Measurements from ENCODE around the gene ORC2. TPM values are rescaled to one million over a fixed set of nuclear protein-coding genes. Genes with fewer than 3 reads are reported as not detected.

ORC2 gene
- polyA plus RNA-seq, 1 experiment: 4.9 TPM

- ChIA-PET POLR2A (no interaction called here), CTCF (interaction anchor here (1.4 kb wide), 1 partner anchor 10 kb away, joined by 3 read pairs; no protein-coding TSS in a partner anchor)
- TF ChIP-seq CTCF (IDR thresholded peaks at IDR 0.05; ENCODE audit: low read depth, low read length): no peak
- H3K27ac ChIP-seq (ENCODE audit: low read depth, low read length): no peak overlapping the region
- H3K27me3 ChIP-seq (ENCODE audit: control insufficient read depth, insufficient read depth, low read length): no peaks in the 10 kb centered on the region
- no peak for DNase-seq (ENCODE audit: low read depth, low spot score)
- no peak overlapping the region for H3K4me3 ChIP-seq (ENCODE audit: low read depth, low read length)
- no peaks in the 10 kb centered on the region for H3K9me3 ChIP-seq (ENCODE audit: control insufficient read depth, insufficient read depth, low read length)
These were observed 41.0 kb downstream of the ORC2 start for GRCh38 chr2:200922439-200922838.

GRCh38 chr2:200913654-200914053 is 49.8 kb downstream of the ORC2 start:
- Histone ChIP-seq H3K27me3 (ENCODE audit: control insufficient read depth, insufficient read depth, low read length) (no peaks in the 10 kb centered on the region), H3K9me3 (ENCODE audit: control insufficient read depth, insufficient read depth, low read length) (no peaks in the 10 kb centered on the region), H3K27ac (ENCODE audit: low read depth, low read length) (no peak overlapping the region), H3K4me3 (ENCODE audit: low read depth, low read length) (no peak overlapping the region)
- ChIA-PET POLR2A (interaction anchor here (0.7 kb wide), 1 partner anchor 14 kb away, joined by 4 read pairs; no protein-coding TSS in a partner anchor), CTCF (interaction anchor here (1.2 to 2.0 kb wide), 3 partner anchors 12 to 245 kb away, joined by 3 to 9 read pairs (median 3); no protein-coding TSS in a partner anchor)
- TF ChIP-seq CTCF (IDR thresholded peaks at IDR 0.05; ENCODE audit: low read depth, low read length): no peak
- DNase-seq (ENCODE audit: low read depth, low spot score): no peak

GRCh38 chr2:200909958-200910357 is 53.5 kb downstream of the ORC2 start:
- no peak for TF ChIP-seq CTCF (IDR thresholded peaks at IDR 0.05; ENCODE audit: low read depth, low read length)
- Histone ChIP-seq H3K27ac (ENCODE audit: low read depth, low read length) (no peak overlapping the region), H3K9me3 (ENCODE audit: control insufficient read depth, insufficient read depth, low read length) (no peaks in the 10 kb centered on the region), H3K4me3 (ENCODE audit: low read depth, low read length) (no peak overlapping the region), H3K27me3 (ENCODE audit: control insufficient read depth, insufficient read depth, low read length) (no peaks in the 10 kb centered on the region)
- POLR2A ChIA-PET: no interaction called here
- no peak for DNase-seq (ENCODE audit: low read depth, low spot score)
- CTCF ChIA-PET: no interaction called here

GRCh38 chr2:200905618-200906296 is 57.7 kb downstream of the ORC2 start:
- POLR2A ChIA-PET: no interaction called here
- peak; percentile 87 for TF ChIP-seq CTCF (IDR thresholded peaks at IDR 0.05; ENCODE audit: low read depth, low read length)
- H3K27ac ChIP-seq (ENCODE audit: low read depth, low read length): no peak overlapping the region
- peak; percentile 38 for DNase-seq (ENCODE audit: low read depth, low spot score)
- CTCF ChIA-PET: interaction anchor here (0.7 to 6.2 kb wide), 20 partner anchors 9 to 393 kb away, joined by 3 to 125 read pairs (median 4); partner anchors contain the start of gene CASP10
- no peaks in the 10 kb centered on the region for H3K9me3 ChIP-seq (ENCODE audit: control insufficient read depth, insufficient read depth, low read length)
- no peaks in the 10 kb centered on the region for H3K27me3 ChIP-seq (ENCODE audit: control insufficient read depth, insufficient read depth, low read length)
- no peak overlapping the region for H3K4me3 ChIP-seq (ENCODE audit: low read depth, low read length)

GRCh38 chr2:200901459-200902072 is 61.9 kb downstream of the ORC2 start:
- H3K27ac ChIP-seq (ENCODE audit: low read depth, low read length): no peak overlapping the region
- POLR2A ChIA-PET: interaction anchor here (0.6 kb wide), 1 partner anchor 1141 kb away, joined by 3 read pairs; no protein-coding TSS in a partner anchor

More at GRCh38 chr2:200901459-200902072, 61.9 kb downstream of the ORC2 start:
- H3K4me3 ChIP-seq (ENCODE audit: low read depth, low read length): no peak overlapping the region
- CTCF ChIA-PET: interaction anchor here (0.6 to 2.0 kb wide), 21 partner anchors 9 to 331 kb away, joined by 3 to 55 read pairs (median 4); partner anchors contain the start of genes CASP10, NIF3L1 and PPIL3
- TF ChIP-seq CTCF (IDR thresholded peaks at IDR 0.05; ENCODE audit: low read depth, low read length): peak; percentile 84
- H3K27me3 ChIP-seq (ENCODE audit: control insufficient read depth, insufficient read depth, low read length): no peaks in the 10 kb centered on the region
- DNase-seq (ENCODE audit: low read depth, low spot score): peak; percentile 81
- H3K9me3 ChIP-seq (ENCODE audit: control insufficient read depth, insufficient read depth, low read length): no peaks in the 10 kb centered on the region

All from AG04450 (cell line).